Colonic mucosa (tissue), 4 donors: ENCODE measurements around the gene PSPH. TPM values are rescaled to one million over a fixed set of nuclear protein-coding genes. Genes with fewer than 3 reads are reported as not detected.
A peak's percentile ranks its signal among the peaks of the same experiment; 100 is the strongest.

Experiments
- DNase-seq: peaks from one replicate; pipeline ENCODE4 v3.0.0-alpha.2; 2020
- H3K27ac ChIP-seq: fragments of 200-600 bp; one replicate; pipeline ENCODE4 v1.8.0; 2021
- H3K27me3 ChIP-seq: fragments of 200-600 bp; one replicate; pipeline ENCODE4 v1.8.0; 2021
- H3K36me3 ChIP-seq: fragments of 200-600 bp; one replicate; pipeline ENCODE4 v1.8.0; 2021
- H3K4me1 ChIP-seq: fragments of 200-600 bp; one replicate; pipeline ENCODE4 v1.8.0; 2021; ENCODE audit warnings: mild to moderate bottlenecking
- H3K4me3 ChIP-seq: fragments of 200-600 bp; one replicate; pipeline ENCODE4 v1.8.0; 2021
- H3K9ac ChIP-seq, 2 donors: one replicate each; pipeline ENCODE4 v1.7.0; 2013; ENCODE audit warnings: control low read depth in 2 of 2, low read depth in 2 of 2, low read length in 2 of 2
- H3K9me3 ChIP-seq: fragments of 200-600 bp; one replicate; pipeline ENCODE4 v1.8.0; 2021
- CTCF ChIP-seq: fragments of 200-600 bp; IDR thresholded peaks from one replicate; pipeline ENCODE4 v1.8.0; 2022; ENCODE audit warnings: antibody characterized with exemption, mild to moderate bottlenecking
- intact Hi-C: fragments of 100-400 bp; cut with DNase I; formaldehyde crosslinking; loops from one replicate; pipeline ENCODE4 v1.14.1; 2022
- total RNA-seq, 2 donors: library from RNA; stranded (reverse); fragmentation: NEBNext Ultra II Directional in 1 of 2; extraction: Animal tissue kit (Norgen Biotek cat#: 25700) in 1 of 2; gene quantifications; one replicate each; pipeline ENCODE4 v1.2.1, GENCODE V29; 2021
- donor health status: healthy.
- donor health status: DM: no; HTN: no; CAD: no.
- donor health status: DM: no; HTN: no; CAD: no.

Gene PSPH
- total RNA-seq, 2 donors from 2014 or later, result 7.5 to 23.4 TPM

DNA sequence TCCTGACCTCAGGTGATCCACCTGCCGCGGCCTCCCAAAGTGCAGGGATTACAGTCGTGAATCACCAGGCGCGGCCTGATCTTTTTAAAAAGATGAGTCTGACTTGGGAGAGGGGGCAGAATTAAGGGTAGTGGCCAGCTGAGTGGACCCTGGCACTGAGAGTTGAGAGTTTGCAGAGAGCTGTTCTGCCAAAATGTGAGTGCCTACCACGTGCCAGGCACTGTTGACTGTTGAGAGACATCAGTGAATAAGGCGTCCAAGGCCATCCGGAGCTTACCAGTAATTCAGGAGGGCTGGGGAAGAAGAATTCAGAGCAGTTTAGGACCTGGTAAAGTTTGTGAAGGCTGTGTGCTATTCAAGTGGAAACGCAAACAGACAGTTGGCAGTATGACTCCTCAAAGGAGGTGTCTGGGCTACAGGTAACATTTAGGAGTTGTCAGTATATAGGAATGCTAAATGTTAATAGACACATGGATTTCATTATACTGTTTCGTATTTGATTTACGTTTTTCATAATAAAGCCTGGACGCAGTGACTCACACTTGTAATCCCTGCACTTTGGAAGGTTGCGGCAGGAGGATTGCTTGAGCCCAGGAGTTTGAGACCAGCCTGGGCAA, 85.3 kb downstream of the PSPH start:
- Histone ChIP-seq H3K9ac (peak overlapping the region in 1 of 2 donors; percentile 43), H3K9me3 (no peaks in the 10 kb centered on the region), H3K4me3 (no peak overlapping the region), H3K27me3 (no peaks in the 10 kb centered on the region), H3K36me3 (no peaks in the 10 kb centered on the region), H3K4me1 (peaks cover 5% of the 10 kb centered on the region), H3K27ac (no peak overlapping the region)
- no peak for TF ChIP-seq CTCF
- DNase-seq, result no peak
- intact Hi-C loops, result loop anchor here (10.0 kb wide), 1 partner anchor 321 kb away; no protein-coding TSS in a partner anchor

DNA sequence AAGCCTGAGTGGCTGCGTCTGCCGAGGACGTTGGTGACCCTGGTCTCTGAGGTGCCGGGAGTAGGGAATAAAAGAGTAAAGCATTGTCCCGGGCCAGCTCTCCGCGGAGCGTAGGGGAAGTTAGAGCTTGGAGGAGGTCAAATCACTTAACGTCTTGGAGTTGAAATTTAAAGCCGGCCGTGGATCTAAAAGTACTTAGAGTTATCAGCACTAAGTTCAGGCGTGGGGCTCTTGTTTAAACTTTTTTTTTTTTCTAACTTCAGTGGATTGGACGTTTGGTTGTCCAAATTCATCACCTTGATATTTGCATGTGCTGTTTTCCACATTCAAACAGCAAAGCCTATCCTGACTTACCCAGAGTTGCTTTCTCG, 86.2 kb downstream of the PSPH start:
- no peak for DNase-seq
- no peaks in the 10 kb centered on the region for H3K27me3 ChIP-seq
- H3K9ac ChIP-seq, result peak overlapping the region; percentile 84
- H3K4me1 ChIP-seq, result peaks cover 5% of the 10 kb centered on the region
- peak overlapping the region; percentile 94 for H3K27ac ChIP-seq
- no peaks in the 10 kb centered on the region for H3K36me3 ChIP-seq
- H3K4me3 ChIP-seq, result peak overlapping the region; percentile 66
- intact Hi-C loops, result loop anchor here (10.0 kb wide), 1 partner anchor 320 kb away; no protein-coding TSS in a partner anchor
- no peak for TF ChIP-seq CTCF
- no peaks in the 10 kb centered on the region for H3K9me3 ChIP-seq

- peak within 1 kb of the TSS; percentile 94 for H3K27ac ChIP-seq
- H3K9ac ChIP-seq, result peak within 1 kb of the TSS; percentile 84
- H3K27me3 ChIP-seq, result no peaks in the 10 kb centered on the region
- no peaks in the 10 kb centered on the region for H3K9me3 ChIP-seq
- intact Hi-C loops, result loop anchor here (10.0 kb wide), 1 partner anchor 320 kb away; no protein-coding TSS in a partner anchor
- peak within 1 kb of the TSS; percentile 66 for H3K4me3 ChIP-seq
- H3K4me1 ChIP-seq, result peaks cover 5% of the 10 kb centered on the region
- peak; percentile 86 for DNase-seq
- no peaks in the 10 kb centered on the region for H3K36me3 ChIP-seq
- no peak for TF ChIP-seq CTCF
These were observed 86.8 kb downstream of the PSPH start, which contains the start of gene NIPSNAP2 for GRCh38 chr7:55964261-55965099. TSS of gene NIPSNAP2 (plus strand) at chr7:55964585. CDS start at chr7:55964610, 25 bp downstream.

GRCh38 chr7:55963584-55964168, 87.6 kb downstream of the PSPH start:
- TF ChIP-seq CTCF, result no peak
- H3K27me3 ChIP-seq, result no peaks in the 10 kb centered on the region
- no peak for DNase-seq
- intact Hi-C loops, result loop anchor here (10.0 kb wide), 1 partner anchor 319 kb away; no protein-coding TSS in a partner anchor
- H3K9ac ChIP-seq, result peak overlapping the region in 1 of 2 donors; percentile 70
- no peaks in the 10 kb centered on the region for H3K9me3 ChIP-seq
- H3K36me3 ChIP-seq, result no peaks in the 10 kb centered on the region
- H3K27ac ChIP-seq, result peak overlapping the region; percentile 86
- peak overlapping the region; percentile 27 for H3K4me3 ChIP-seq
- H3K4me1 ChIP-seq, result peaks cover 5% of the 10 kb centered on the region

GRCh38 chr7:55962014-55962413, 89.2 kb downstream of the PSPH start:
- no peak overlapping the region for H3K27ac ChIP-seq
- H3K4me1 ChIP-seq, result peaks cover 5% of the 10 kb centered on the region
- H3K9ac ChIP-seq, result no peak overlapping the region
- no peak for TF ChIP-seq CTCF
- no peaks in the 10 kb centered on the region for H3K9me3 ChIP-seq
- no peak for DNase-seq
- H3K4me3 ChIP-seq, result no peak overlapping the region
- intact Hi-C loops, result loop anchor here (10.0 kb wide), 1 partner anchor 317 kb away; no protein-coding TSS in a partner anchor
- no peaks in the 10 kb centered on the region for H3K27me3 ChIP-seq
- no peaks in the 10 kb centered on the region for H3K36me3 ChIP-seq
